IPS-NIHi7 (cell line): ENCODE results near the gene NDUFA8.

Source experiments
- DNase-seq: peaks from one replicate; pipeline ENCODE4 v3.0.0; 2012; ENCODE audit warnings: mixed read lengths; ENCODE audit errors: extremely low spot score

The NDUFA8 gene

GRCh38 chr9:122099271-122099869 lies 60.2 kb downstream of the NDUFA8 start:
- DNase-seq, result peak; percentile 87

DNA sequence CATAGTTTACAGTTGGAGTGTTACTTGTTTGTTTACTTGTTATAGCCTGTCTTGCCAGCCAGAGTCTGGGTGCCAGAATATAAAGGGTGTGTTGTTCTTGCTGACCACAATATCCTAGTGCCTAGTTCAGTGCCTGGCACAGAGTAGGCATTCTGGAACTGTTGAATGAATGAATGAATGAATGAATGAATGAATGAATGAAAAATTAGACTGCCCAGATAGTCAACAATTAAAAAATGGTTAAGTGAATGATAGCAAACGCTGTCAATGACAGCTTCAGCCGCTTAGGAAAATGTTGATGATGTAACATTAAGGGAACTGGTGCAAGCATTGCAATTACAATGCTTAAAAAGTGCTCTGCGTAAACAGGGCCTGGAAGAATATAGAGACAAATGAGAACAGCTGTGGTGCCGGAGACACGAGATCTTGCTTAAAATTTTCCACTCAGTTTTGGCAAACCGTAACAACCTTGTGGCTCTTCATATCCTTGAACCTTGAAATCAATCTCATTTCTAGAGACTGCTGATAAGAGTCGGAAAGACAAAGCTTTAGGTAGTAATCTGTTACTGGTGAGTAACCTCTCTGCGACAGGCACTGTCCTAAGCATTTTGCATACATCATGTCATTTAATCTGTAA lies 61.8 kb downstream of the NDUFA8 start:
- no peak for DNase-seq

GRCh38 chr9:122096620-122097415 lies 62.8 kb downstream of the NDUFA8 start:
- DNase-seq, result no peak

DNA sequence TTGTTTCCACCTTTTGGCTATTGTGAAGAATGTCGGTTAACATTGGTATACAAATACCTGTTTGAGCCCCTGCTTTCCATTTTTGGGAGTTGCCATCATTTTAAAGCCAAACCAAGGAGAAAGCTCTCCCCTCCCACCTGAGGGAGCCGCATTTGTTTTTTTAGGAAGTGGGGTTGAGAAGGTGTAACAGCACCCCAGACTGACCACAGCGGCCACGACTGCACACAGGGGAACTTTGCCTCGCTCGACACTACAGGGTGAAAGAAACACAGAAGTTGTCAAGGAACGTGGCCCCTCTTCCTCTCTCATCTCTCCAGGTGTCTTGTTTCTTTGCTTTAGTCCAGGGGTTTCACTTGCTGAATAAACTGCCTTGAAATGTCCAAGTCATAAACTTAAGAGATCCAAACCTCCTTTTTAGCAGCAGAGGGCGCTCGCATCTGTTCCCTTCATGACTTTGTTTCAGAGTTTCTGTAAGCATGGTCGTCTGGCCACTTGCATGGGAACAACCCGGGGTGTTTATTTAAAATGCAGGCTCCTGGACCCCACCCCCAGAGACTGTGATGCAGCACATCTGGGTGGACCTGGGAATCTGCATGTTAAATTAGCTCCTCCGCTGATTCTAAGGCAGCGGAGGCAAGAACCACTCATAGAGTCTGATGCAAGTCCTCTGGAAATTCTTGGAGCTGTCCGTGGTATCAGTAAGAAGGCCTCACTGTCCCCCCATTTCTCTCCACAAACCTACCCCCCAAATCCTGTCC lies 64.4 kb downstream of the NDUFA8 start:
- peak; percentile 46 for DNase-seq
